ENCODE data around the gene CNP.

Gene CNP

DNA sequence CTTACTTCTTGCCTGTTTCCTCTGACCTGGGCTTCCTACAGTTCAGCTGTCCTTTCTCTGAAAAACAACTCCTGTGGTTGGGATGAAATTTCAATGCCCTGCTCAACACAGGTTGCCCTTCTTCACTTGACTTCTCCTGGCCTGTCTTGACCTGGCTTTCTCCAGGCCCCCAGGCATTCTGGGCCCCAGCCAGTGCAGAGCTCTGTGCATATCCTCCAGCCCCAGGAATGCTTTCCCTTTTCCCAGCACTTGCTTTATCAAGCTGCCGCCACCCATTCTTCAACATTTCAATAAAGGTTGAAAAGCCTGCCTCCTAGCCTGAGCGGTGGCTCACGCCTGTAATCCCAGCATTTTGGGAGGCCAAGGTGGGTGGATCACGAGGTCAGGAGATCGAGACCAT, 25.4 kb upstream of the CNP start:
- no peak for TF ChIP-seq POLR2A (IDR thresholded peaks at IDR 0.05; ENCODE audit: low read depth, low read length)
- no peak for TF ChIP-seq POLR2AphosphoS5 (IDR thresholded peaks at IDR 0.05; ENCODE audit: low read depth, low read length)
- TF ChIP-seq POU2F2 (IDR thresholded peaks at IDR 0.05; ENCODE audit: low read depth, low read length), result no peak
- no peak for TF ChIP-seq TAF1 (IDR thresholded peaks at IDR 0.05; ENCODE audit: low read depth, low read length)
- no peak for TF ChIP-seq PAX5 (IDR thresholded peaks at IDR 0.05; ENCODE audit: insufficient read depth, low read length, severe bottlenecking)
- TF ChIP-seq SPI1 (IDR thresholded peaks at IDR 0.05; ENCODE audit: low read depth, low read length), result no peak
- no peak for FAIRE-seq
- no peak for DNase-seq (ENCODE audit: insufficient read length, low spot score)

DNA sequence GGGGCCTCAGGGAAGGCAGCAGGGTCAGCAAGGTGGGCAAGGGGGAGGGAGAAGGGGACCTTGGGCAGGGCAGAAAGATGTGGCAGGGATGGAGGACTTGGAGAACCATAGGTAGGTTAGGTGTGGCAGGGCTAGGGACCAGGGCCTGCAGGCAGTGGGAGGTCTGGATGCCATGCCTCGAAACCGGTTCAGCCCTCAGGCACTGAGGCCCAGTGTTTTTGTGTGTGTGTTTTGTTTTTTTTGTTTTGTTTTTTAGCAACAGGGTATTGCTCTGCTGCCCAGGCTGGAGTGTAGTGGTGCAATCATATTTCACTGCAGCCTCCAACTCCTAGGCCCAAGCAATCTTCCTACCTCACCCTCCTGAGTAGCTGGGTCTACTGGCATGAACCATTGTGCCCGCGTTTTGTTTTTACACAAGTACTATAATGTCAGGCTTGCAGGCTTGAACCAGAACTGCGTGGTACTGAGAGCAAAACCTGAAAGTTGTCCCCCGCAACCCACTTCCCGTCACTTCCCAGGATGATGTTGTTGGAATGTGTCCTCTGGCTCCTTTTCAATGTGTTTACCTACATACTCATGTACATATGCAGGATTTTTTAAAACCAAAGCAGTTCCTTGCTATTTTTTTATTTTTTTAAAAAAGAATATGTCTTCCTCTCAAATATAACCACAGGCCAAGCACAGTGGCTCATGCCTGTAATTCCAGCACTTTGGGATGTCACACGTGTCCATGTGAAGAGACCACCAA, 23.8 kb upstream of the CNP start:
- no peak for DNase-seq (ENCODE audit: insufficient read length, low spot score)
- TF ChIP-seq TAF1 (IDR thresholded peaks at IDR 0.05; ENCODE audit: low read depth, low read length), result no peak
- no peak for TF ChIP-seq POLR2AphosphoS5 (IDR thresholded peaks at IDR 0.05; ENCODE audit: low read depth, low read length)
- no peak for TF ChIP-seq POLR2A (IDR thresholded peaks at IDR 0.05; ENCODE audit: low read depth, low read length)
- no peak for TF ChIP-seq POU2F2 (IDR thresholded peaks at IDR 0.05; ENCODE audit: low read depth, low read length)
- TF ChIP-seq SPI1 (IDR thresholded peaks at IDR 0.05; ENCODE audit: low read depth, low read length), result no peak
- no peak for TF ChIP-seq PAX5 (IDR thresholded peaks at IDR 0.05; ENCODE audit: insufficient read depth, low read length, severe bottlenecking)
- no peak for FAIRE-seq

DNA sequence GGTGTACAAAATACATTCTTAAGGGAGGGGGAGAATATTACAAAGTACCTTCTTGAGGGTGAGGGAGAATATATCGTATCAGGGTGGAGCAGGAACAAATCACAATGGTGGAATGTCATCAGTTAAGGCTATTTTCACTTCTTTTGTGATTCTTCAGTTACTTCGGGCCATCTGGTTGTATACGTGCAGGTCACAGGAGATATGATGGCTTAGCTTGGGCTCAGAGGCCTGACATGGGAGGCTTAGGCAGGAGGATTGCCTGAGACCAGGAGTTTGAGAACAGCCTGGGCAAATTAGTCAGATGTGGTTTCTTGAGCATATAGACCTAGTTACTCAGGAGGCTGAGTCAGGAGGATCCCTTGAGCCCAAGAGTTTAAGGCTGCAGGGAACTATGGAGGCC, 23.1 kb upstream of the CNP start:
- TF ChIP-seq TAF1 (IDR thresholded peaks at IDR 0.05; ENCODE audit: low read depth, low read length) (no peak), PAX5 (IDR thresholded peaks at IDR 0.05; ENCODE audit: insufficient read depth, low read length, severe bottlenecking) (no peak), POLR2A (IDR thresholded peaks at IDR 0.05; ENCODE audit: low read depth, low read length) (no peak), SPI1 (IDR thresholded peaks at IDR 0.05; ENCODE audit: low read depth, low read length) (no peak), POLR2AphosphoS5 (IDR thresholded peaks at IDR 0.05; ENCODE audit: low read depth, low read length) (no peak), POU2F2 (IDR thresholded peaks at IDR 0.05; ENCODE audit: low read depth, low read length) (no peak)
- FAIRE-seq, result no peak
- no peak for DNase-seq (ENCODE audit: insufficient read length, low spot score)

DNA sequence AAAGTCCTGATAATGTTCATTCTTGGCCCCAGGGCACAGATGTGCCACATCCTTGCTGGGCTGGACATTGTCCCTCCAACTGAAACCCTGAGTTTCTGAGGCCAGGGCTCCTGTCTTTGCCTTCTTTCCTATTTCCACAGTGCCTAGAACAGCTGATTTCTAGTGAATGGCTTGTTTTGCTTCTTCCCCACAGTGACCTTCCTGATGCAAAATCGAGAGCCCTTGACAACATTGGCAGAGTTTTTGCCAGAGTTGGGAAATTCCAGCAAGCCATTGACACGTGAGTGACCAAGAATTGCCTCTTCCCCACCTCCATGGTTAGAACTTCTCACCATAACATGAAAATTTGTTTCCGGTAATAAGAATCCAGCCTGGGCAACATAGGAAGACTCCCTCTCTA, 21.7 kb upstream of the CNP start:
- FAIRE-seq (no peak), DNase-seq (ENCODE audit: insufficient read length, low spot score) (no peak)
- TF ChIP-seq POLR2AphosphoS5 (IDR thresholded peaks at IDR 0.05; ENCODE audit: low read depth, low read length) (no peak), TAF1 (IDR thresholded peaks at IDR 0.05; ENCODE audit: low read depth, low read length) (no peak), POU2F2 (IDR thresholded peaks at IDR 0.05; ENCODE audit: low read depth, low read length) (no peak), SPI1 (IDR thresholded peaks at IDR 0.05; ENCODE audit: low read depth, low read length) (no peak), POLR2A (IDR thresholded peaks at IDR 0.05; ENCODE audit: low read depth, low read length) (no peak), PAX5 (IDR thresholded peaks at IDR 0.05; ENCODE audit: insufficient read depth, low read length, severe bottlenecking) (no peak)

DNA sequence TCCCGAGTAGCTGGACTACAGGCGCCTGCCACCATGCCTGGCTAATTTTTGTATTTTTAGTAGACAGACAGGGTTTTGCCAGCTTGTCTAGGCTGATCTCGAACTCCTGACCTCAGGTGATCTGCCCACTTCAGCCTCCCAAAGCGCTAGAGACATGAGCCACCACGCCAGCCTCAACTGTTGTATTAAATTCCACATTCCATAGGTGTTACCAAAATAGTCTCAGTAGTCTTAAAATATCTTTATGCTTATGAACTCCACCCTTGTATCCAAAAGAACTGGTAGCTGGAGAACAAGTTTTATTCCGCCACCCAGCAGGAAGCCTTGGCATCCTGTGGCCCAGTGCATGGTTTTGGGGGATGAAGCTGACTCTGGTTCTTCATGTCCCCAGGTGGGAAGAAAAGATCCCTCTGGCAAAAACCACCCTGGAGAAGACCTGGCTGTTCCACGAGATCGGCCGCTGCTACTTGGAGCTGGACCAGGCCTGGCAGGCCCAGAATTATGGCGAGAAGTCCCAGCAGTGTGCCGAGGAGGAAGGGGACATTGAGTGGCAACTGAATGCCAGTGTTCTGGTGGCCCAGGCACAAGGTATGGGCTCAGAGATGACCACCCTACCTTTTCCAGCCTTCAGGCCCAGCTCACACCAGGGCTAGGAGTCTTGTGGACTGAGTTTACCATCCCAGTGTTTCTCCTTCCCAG, 17.7 kb upstream of the CNP start:
- DNase-seq (ENCODE audit: insufficient read length, low spot score), result no peak

DNA sequence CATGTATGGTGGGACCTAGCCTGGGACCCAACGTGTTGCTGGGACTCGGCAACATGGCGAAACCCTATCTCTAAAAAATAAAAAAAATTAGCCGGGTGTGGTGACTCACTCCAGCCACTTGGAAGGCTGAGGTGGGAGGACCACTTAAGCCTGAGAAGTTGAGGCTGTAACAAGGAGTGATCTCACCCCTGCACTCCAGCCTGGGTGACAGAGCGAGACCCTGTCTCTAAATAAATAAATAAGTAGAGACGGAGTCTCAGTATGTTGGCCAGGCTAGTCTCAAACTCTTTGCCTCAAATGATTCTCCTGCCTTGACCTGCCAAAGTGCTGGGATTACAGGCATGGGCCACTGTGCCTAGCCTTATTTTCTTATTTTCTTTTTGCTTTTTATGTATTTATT, 10.1 kb upstream of the CNP start:
- DNase-seq (ENCODE audit: insufficient read length, low spot score) (no peak), FAIRE-seq (no peak)
- TF ChIP-seq SPI1 (IDR thresholded peaks at IDR 0.05; ENCODE audit: low read depth, low read length), result no peak
- TF ChIP-seq PAX5 (IDR thresholded peaks at IDR 0.05; ENCODE audit: insufficient read depth, low read length, severe bottlenecking), result no peak
- TF ChIP-seq POLR2AphosphoS5 (IDR thresholded peaks at IDR 0.05; ENCODE audit: low read depth, low read length), result no peak

More for the DNA sequence above, 17.7 kb upstream of the CNP start:
- no peak for FAIRE-seq
- TF ChIP-seq POLR2A (IDR thresholded peaks at IDR 0.05; ENCODE audit: low read depth, low read length), result no peak
- TF ChIP-seq SPI1 (IDR thresholded peaks at IDR 0.05; ENCODE audit: low read depth, low read length), result no peak
- no peak for TF ChIP-seq TAF1 (IDR thresholded peaks at IDR 0.05; ENCODE audit: low read depth, low read length)
- TF ChIP-seq POU2F2 (IDR thresholded peaks at IDR 0.05; ENCODE audit: low read depth, low read length), result no peak
- TF ChIP-seq POLR2AphosphoS5 (IDR thresholded peaks at IDR 0.05; ENCODE audit: low read depth, low read length), result no peak
- TF ChIP-seq PAX5 (IDR thresholded peaks at IDR 0.05; ENCODE audit: insufficient read depth, low read length, severe bottlenecking), result no peak

DNA sequence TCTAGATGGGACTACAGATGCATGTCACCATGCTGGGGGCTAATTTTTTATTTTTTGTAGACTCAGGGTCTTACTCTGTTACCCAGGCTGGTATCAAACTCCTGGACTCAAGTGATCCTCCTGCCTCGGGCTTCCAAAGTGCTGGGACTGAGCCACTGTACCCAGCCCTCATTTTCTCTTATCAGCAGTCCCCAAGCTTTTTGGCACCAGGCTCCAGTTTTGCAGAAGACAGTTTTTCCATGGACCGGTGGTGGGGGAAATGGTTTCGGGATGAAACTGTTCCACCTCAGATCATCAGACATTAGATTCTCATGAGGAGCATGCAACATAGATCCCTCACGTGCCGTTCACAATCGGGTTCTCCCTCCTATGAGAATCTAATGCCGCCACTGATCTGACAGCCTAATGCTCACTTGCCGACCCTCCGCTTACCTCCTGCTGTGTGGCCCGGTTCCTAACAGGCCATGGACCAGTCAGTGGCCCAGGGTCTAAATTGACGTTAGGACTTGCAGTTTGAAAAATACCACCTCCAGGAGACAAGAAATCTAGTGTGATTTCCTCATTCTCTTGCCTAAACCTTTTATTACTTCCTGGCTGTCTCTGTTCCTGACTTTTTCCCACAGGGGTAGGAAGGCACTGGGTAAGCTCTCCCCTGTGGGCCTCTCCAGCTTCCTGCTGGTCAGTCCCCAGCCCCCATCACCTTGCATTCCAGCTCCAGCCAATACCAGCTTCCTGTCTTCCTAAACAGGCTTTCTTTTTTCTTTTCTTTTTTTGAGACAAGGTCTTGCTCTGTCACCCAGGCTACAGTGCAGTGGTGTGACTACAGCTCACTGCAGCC, 9.3 kb upstream of the CNP start:
- FAIRE-seq (no peak), DNase-seq (ENCODE audit: insufficient read length, low spot score) (no peak)
- TF ChIP-seq POLR2AphosphoS5 (IDR thresholded peaks at IDR 0.05; ENCODE audit: low read depth, low read length) (no peak), TAF1 (IDR thresholded peaks at IDR 0.05; ENCODE audit: low read depth, low read length) (no peak), PAX5 (IDR thresholded peaks at IDR 0.05; ENCODE audit: insufficient read depth, low read length, severe bottlenecking) (no peak), POLR2A (IDR thresholded peaks at IDR 0.05; ENCODE audit: low read depth, low read length) (no peak), POU2F2 (IDR thresholded peaks at IDR 0.05; ENCODE audit: low read depth, low read length) (no peak), SPI1 (IDR thresholded peaks at IDR 0.05; ENCODE audit: low read depth, low read length) (no peak)

DNA sequence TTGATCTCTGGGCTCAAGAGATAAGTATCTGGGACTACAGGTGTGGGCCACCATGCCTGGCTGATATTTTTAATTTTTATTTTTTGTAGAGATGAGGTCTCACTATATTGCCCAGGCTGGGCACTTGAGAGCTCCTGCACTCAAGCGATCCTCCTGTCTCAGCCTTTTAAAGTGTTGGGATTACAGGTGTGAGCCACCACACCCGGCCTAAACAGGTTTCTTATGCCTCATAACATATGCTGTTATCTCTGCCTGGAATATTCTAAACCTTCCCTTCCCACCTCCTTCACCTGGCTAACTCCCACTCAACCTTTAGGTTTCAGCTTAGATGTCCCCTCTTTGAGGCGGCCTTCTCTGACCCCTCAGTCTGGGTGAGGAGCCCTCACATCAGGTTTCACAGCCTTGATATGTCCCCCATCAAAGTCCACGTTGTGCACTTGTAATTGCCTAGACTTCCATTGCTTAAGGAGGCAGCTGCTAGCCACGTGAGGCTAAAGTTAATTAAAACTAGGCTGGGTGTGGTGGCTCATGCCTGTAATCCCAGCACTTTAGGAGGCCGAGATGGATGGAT, 8.6 kb upstream of the CNP start:
- TF ChIP-seq POU2F2 (IDR thresholded peaks at IDR 0.05; ENCODE audit: low read depth, low read length) (no peak), POLR2A (IDR thresholded peaks at IDR 0.05; ENCODE audit: low read depth, low read length) (no peak), TAF1 (IDR thresholded peaks at IDR 0.05; ENCODE audit: low read depth, low read length) (no peak), PAX5 (IDR thresholded peaks at IDR 0.05; ENCODE audit: insufficient read depth, low read length, severe bottlenecking) (no peak), SPI1 (IDR thresholded peaks at IDR 0.05; ENCODE audit: low read depth, low read length) (no peak), POLR2AphosphoS5 (IDR thresholded peaks at IDR 0.05; ENCODE audit: low read depth, low read length) (no peak)
- DNase-seq (ENCODE audit: insufficient read length, low spot score), result no peak
- FAIRE-seq, result no peak

DNA sequence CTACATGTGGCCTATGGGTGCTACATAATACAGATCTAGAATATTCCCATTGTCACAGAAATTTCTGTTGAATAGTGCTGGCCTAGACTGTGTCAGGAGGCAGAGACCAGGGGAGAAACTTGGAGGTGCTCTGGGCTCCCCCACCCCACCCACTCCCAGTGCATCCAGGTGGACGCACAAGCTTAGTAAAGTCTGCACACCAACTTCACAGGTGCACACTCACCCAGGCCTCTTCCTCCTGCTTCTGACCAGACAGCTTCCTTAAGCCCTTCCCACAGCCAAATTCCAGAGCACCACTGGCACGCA, 7.6 kb upstream of the CNP start:
- FAIRE-seq, result no peak
- no peak for TF ChIP-seq POU2F2 (IDR thresholded peaks at IDR 0.05; ENCODE audit: low read depth, low read length)
- no peak for TF ChIP-seq POLR2A (IDR thresholded peaks at IDR 0.05; ENCODE audit: low read depth, low read length)
- TF ChIP-seq TAF1 (IDR thresholded peaks at IDR 0.05; ENCODE audit: low read depth, low read length), result no peak
- no peak for TF ChIP-seq PAX5 (IDR thresholded peaks at IDR 0.05; ENCODE audit: insufficient read depth, low read length, severe bottlenecking)
- no peak for TF ChIP-seq SPI1 (IDR thresholded peaks at IDR 0.05; ENCODE audit: low read depth, low read length)
- no peak for TF ChIP-seq POLR2AphosphoS5 (IDR thresholded peaks at IDR 0.05; ENCODE audit: low read depth, low read length)
- DNase-seq (ENCODE audit: insufficient read length, low spot score), result no peak
